Activated T-helper 2 cell treated with anti-CD3 and anti-CD28 coated beads, Interferon-gamma antibody, Interleukin-2, Interleukin-4, amounts not matched to agents 10 μg/mL and 5 μg/mL and 100 μg/mL, durations not matched to agents 14 hours and 24 hours and 36 hours (primary cell): ENCODE results near the gene CNTN3. TPM values are rescaled to one million over a fixed set of nuclear protein-coding genes. Genes with fewer than 3 reads are reported as not detected.

ENCODE experiments used
- DNase-seq: peaks from one replicate; pipeline ENCODE4 v3.0.0; 2021; ENCODE audit warnings: low spot score
- H3K27ac Mint-ChIP-seq: one replicate; pipeline ENCODE4 v1.8.0; 2021; ENCODE audit warnings: mixed read lengths
- H3K27me3 Mint-ChIP-seq: one replicate; pipeline ENCODE4 v1.8.0; 2021; ENCODE audit warnings: low read depth, mixed read lengths
- H3K36me3 Mint-ChIP-seq: one replicate; pipeline ENCODE4 v1.8.0; 2021; ENCODE audit warnings: low read depth, mixed read lengths
- H3K4me1 Mint-ChIP-seq: one replicate; pipeline ENCODE4 v1.8.0; 2021; ENCODE audit warnings: low read depth, mixed read lengths
- H3K4me3 Mint-ChIP-seq: one replicate; pipeline ENCODE4 v1.8.0; 2021; ENCODE audit warnings: low read depth, mild to moderate bottlenecking, moderate library complexity, mixed read lengths
- H3K9me3 Mint-ChIP-seq: one replicate; pipeline ENCODE4 v1.8.0; 2021; ENCODE audit warnings: mixed read lengths
- intact Hi-C: fragments of 100-400 bp; cut with micrococcal nuclease; formaldehyde crosslinking; loops from one replicate; pipeline ENCODE4 v1.15.1; 2023
- total RNA-seq: library from RNA; stranded (reverse); gene quantifications from 2 replicates; pipeline ENCODE4 v1.2.3, GENCODE V29; 2022

Gene CNTN3
- total RNA-seq, 1 donor from 2014 or later = not detected

DNA sequence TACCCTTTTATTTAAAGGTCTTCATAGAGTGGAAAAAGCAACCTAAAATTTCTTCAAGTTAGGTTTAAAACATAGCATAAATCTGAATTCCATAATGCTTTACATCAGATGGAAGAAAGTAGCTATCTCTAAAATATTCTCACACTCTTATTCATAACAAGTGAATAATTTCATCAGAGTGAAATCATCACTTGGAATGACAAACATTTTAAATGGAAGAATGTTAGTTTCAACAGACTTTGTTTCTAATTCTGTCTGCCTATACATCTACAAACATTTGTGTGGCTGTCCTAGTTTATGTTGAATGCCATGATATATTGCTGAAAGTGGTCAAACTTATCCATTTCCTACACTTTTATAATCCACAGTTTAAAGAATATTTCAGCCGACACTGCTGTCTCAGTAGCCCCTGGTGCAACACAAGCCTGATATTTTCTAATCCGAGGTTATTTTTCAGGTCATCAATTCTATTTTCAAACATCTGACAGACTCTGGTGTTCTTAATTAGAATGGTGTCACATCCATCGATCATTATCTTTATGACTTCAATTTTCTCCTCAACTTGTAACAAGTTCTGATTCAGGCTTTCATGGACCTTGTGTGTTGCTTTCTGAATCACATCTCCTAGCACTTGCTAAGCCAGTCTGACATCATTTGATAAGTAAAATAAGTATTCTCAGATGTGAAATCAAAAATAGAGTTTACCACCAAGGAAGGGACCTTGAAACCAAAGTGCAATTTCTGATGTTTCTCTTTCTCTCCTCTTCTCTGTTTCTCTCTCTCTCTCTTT, 17.1 kb upstream of the CNTN3 start:
- Mint-ChIP-seq H3K9me3 (peaks cover 7% of the 10 kb centered on the region), H3K27me3 (no peaks in the 10 kb centered on the region), H3K4me3 (no peak overlapping the region), H3K4me1 (no peaks in the 10 kb centered on the region), H3K36me3 (no peaks in the 10 kb centered on the region), H3K27ac (no peak overlapping the region)
- DNase-seq = no peak
- intact Hi-C loops = no loop called here

DNA sequence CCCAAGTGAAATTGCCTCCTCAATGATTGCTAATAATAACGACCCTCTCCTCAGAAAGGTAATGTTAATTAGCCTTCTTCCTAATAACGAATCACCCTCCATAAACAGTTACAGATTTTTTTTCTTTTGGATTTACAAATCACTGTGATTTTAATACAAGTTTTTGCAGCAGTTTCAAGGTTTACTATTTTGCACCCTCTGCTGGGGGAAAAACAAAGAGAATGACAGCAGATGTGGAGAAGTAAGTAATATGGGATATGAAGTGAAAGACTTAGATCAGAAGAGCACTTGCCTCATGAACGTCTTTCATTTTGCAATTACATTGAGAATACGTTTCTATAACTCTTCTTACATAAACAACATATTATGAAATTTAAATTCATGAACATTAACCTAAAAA, 16.1 kb upstream of the CNTN3 start:
- no peaks in the 10 kb centered on the region for H3K27me3 Mint-ChIP-seq
- H3K4me3 Mint-ChIP-seq = no peak overlapping the region
- H3K4me1 Mint-ChIP-seq = no peaks in the 10 kb centered on the region
- DNase-seq = no peak
- intact Hi-C loops = no loop called here
- peaks cover 5% of the 10 kb centered on the region for H3K9me3 Mint-ChIP-seq
- no peak overlapping the region for H3K27ac Mint-ChIP-seq
- H3K36me3 Mint-ChIP-seq = no peaks in the 10 kb centered on the region

DNA sequence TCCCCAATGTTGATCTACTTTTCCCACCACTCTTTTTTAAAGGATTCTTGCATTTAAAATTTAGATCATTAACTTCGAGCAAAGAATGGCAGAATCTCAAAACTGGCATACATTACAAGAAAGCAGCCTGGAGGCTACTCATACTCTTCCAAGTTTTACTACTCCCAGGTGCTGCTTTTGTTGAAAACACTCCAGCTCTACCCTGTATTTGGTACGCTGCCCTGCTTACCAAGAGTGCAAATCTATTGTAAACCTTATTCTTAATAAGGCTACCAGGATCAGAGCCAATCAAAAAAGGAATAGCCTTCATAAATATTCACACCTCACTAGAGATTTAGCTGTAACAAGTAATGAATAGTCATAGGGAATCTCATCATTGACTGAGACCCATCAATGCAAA, 11.6 kb upstream of the CNTN3 start:
- DNase-seq = no peak
- Mint-ChIP-seq H3K27ac (no peak overlapping the region), H3K9me3 (peaks cover 5% of the 10 kb centered on the region), H3K27me3 (no peaks in the 10 kb centered on the region), H3K36me3 (no peaks in the 10 kb centered on the region), H3K4me3 (no peak overlapping the region), H3K4me1 (no peaks in the 10 kb centered on the region)
- intact Hi-C loops = no loop called here

DNA sequence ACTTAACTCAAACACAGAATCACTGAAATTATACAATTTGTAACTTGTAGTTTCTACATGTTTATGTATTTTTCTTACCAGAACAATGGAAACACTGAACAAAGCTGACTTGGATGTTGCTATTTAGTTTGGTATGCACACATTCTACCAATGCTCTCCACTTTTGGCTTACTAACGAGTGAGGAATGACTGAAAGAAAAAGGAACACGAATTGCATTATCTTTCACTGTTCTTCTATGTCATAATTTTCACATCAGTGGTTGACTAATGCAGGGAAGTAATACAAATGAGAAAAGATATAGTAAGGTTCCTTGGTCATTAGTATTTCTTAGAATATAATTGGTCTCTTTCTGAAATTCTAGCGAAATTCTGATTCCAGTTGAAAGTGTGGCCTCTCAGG, 9.8 kb upstream of the CNTN3 start:
- no peaks in the 10 kb centered on the region for H3K27me3 Mint-ChIP-seq
- intact Hi-C loops = no loop called here
- no peak for DNase-seq
- H3K27ac Mint-ChIP-seq = no peak overlapping the region
- no peaks in the 10 kb centered on the region for H3K36me3 Mint-ChIP-seq
- H3K9me3 Mint-ChIP-seq = peaks cover 3% of the 10 kb centered on the region
- no peak overlapping the region for H3K4me3 Mint-ChIP-seq
- no peaks in the 10 kb centered on the region for H3K4me1 Mint-ChIP-seq

DNA sequence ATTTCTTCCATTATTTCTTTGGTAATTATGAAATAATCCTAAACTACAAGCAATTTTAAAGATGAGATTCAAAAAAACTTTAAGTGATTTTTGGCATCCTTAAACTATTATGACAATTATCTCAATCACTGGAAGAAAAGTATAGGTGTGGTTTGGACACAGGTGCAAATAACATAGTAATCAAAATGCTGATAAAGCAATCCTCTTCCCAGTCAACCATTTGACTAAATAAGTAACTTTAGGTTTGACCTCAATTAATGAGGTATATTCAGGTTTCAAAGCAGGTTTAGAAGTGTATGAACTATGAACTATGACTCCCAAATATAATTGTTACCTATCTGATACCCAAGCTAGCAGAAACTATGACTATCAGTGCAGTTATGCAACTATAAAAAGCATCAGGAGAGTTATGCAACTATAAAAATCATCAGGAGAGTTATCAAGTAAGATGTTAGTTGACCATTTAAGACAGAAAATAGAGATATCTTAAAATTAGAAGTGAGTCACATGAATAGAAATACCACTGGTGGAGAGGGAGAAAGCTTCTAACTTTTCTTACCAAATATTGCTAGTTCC, 8.9 kb upstream of the CNTN3 start:
- intact Hi-C loops = no loop called here
- Mint-ChIP-seq H3K4me3 (no peak overlapping the region), H3K27ac (no peak overlapping the region), H3K27me3 (no peaks in the 10 kb centered on the region), H3K4me1 (no peaks in the 10 kb centered on the region), H3K9me3 (no peaks in the 10 kb centered on the region), H3K36me3 (no peaks in the 10 kb centered on the region)
- no peak for DNase-seq

DNA sequence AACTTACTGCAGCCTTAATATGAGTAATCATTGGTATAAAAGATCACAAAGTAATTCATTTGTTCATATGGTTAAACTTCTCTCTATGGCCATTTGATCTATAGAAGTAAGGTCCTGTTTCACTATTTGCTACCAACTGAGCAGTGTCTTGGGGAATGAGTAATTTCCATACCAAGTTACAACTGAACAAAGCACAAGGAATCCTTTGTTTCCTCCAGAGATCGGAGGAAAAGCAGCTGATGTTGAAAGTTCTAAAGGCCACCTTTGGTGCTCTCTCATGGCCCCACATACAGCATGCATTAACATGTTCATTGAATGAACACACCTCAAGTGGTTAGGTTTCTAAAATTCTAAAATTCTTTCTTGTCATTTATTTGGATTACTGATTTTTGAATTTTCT, 7.1 kb upstream of the CNTN3 start:
- Mint-ChIP-seq H3K4me3 (no peak overlapping the region), H3K27me3 (no peaks in the 10 kb centered on the region), H3K9me3 (no peaks in the 10 kb centered on the region), H3K36me3 (no peaks in the 10 kb centered on the region), H3K4me1 (no peaks in the 10 kb centered on the region), H3K27ac (no peak overlapping the region)
- intact Hi-C loops = no loop called here
- DNase-seq = no peak

DNA sequence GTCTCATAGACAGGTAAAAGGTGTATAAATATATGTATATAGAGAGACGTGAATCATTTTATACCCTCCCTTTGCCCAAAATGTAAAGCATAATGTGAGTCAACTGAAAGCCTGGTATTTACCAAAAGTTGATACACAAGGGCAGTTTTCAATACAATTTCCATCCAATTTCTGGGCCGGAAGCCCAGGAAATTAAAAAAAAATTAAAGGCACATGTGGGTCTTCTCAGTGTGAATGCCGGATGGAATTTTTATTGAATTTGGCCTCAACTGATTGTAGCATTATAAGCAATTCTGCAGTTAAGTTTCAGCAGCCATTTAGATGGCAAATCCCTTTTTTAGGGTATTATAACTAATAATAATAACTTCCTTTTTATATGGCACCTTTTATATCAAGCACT, 3.3 kb upstream of the CNTN3 start:
- DNase-seq = no peak
- intact Hi-C loops = no loop called here
- no peaks in the 10 kb centered on the region for H3K36me3 Mint-ChIP-seq

DNA sequence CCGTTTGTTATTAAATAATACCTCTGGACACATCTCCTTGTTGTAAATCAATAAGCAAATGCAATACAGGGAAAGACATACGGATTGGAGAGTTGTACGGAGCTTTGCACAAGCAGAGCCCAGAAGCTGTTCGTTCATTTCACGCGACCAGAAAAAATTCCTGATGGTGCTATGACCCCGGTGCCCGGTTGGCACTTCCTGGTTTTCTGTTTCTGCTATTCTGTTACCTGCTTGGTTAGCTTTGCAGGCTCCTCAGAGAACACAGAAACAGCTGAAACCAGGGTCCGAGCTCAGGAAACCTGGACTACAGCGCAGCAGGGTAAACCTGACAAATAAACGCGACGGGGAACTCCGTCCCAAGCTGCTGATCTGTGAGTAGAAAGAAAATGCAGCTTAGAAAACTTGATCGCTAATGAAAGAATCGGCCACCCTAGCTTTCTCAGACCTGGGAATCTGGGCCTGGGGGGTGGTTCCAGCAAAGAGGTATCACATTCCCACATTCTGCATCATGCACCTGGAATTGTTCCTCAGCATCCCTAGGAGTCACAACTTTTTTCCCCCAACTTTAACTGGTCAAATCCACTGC, 845 bp downstream of the CNTN3 start:
- Mint-ChIP-seq H3K9me3 (peaks cover 6% of the 10 kb centered on the region), H3K27ac (no peak overlapping the region), H3K4me1 (no peaks in the 10 kb centered on the region), H3K36me3 (no peaks in the 10 kb centered on the region), H3K27me3 (peaks cover 20% of the 10 kb centered on the region), H3K4me3 (no peak overlapping the region)
- no peak for DNase-seq
- intact Hi-C loops = no loop called here

More for the DNA sequence above, 3.3 kb upstream of the CNTN3 start:
- peaks cover 15% of the 10 kb centered on the region for H3K27me3 Mint-ChIP-seq
- no peaks in the 10 kb centered on the region for H3K4me1 Mint-ChIP-seq
- H3K9me3 Mint-ChIP-seq = no peaks in the 10 kb centered on the region
- H3K27ac Mint-ChIP-seq = no peak overlapping the region
- H3K4me3 Mint-ChIP-seq = no peak overlapping the region

DNA sequence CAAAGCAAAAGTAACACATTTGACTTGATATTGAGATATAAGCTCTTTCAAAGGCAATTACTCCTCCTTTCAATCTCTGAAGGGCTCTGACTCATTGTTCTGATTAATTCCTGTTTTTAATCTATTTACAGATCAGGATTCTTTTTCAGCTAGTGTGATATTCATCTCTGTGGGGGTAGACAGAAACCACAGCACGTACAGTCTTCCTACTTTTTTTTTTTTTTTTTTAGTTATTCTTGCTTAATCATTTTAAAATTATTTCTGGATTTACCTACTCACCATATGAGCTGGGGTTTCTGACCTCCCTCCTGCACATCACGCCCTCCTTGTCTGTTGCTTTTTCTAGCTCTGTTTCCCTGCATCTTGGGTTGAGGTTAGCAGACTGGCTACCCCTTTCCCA, 1.4 kb downstream of the CNTN3 start:
- no peaks in the 10 kb centered on the region for H3K4me1 Mint-ChIP-seq
- no peaks in the 10 kb centered on the region for H3K36me3 Mint-ChIP-seq
- intact Hi-C loops = no loop called here
- peaks cover 6% of the 10 kb centered on the region for H3K9me3 Mint-ChIP-seq
- peaks cover 20% of the 10 kb centered on the region for H3K27me3 Mint-ChIP-seq
- no peak overlapping the region for H3K4me3 Mint-ChIP-seq
- H3K27ac Mint-ChIP-seq = no peak overlapping the region
- DNase-seq = no peak

DNA sequence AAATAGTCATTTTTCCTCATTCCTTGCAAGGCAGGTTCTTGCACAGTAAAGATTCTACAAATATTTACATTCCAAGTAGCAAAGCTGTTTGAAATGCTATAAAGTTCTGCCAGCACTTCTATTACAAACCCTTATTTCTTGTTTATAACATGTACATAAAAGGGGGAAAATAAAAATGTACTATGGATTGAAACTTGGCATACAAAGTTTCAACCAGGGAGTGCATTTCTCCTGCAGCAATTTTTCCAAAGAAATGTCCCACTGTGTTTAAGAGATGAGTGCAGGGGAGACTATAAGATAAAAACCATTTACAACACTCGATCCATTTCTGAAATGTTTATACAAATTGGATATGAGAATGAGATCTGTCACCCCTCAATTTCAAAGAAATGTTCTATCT, 3.3 kb downstream of the CNTN3 start:
- Mint-ChIP-seq H3K4me1 (no peaks in the 10 kb centered on the region), H3K9me3 (peaks cover 6% of the 10 kb centered on the region), H3K27me3 (peaks cover 20% of the 10 kb centered on the region), H3K4me3 (no peak overlapping the region), H3K27ac (no peak overlapping the region), H3K36me3 (no peaks in the 10 kb centered on the region)
- DNase-seq = no peak
- intact Hi-C loops = no loop called here

DNA sequence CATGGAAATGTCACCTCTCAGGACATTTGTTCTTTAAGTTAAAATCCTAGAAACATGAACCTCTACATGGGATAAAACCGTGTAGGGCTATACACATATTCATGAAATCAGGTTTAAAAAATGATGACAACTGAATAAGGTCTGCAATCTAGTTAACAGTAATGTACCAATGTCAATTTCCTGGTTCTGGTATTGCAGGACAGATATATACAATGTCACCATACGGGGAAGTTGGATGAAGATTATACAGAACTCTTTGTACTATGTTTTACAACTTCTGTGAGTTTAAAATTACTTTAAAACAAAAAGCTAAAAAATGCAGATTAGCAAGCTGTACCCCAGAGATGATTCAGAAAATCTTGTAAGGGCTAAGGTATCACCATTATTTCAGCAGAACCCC, 6.7 kb downstream of the CNTN3 start:
- Mint-ChIP-seq H3K4me1 (no peaks in the 10 kb centered on the region), H3K4me3 (no peak overlapping the region), H3K27ac (no peak overlapping the region), H3K27me3 (peaks cover 5% of the 10 kb centered on the region), H3K36me3 (no peaks in the 10 kb centered on the region), H3K9me3 (peaks cover 21% of the 10 kb centered on the region)
- DNase-seq = no peak
- intact Hi-C loops = no loop called here

DNA sequence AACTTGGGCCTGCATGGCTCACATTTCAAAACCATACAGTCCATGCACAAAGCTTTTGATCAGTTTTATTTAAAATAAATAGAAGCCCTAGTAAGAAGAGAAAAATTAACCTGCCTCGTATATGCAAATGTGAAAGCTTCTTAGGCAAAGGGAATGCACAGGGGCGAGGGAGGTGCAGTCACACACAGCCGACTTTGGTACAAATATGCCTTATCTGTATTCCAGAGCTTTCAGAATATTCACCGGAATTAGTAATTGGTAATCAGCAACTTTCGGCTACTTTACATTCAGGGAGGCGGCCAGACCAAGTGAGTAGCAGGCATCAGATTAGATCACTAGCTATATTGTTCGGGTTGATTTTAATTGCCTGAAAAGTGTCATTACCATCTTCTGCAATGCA, 7.5 kb downstream of the CNTN3 start:
- DNase-seq = no peak
- Mint-ChIP-seq H3K27ac (no peak overlapping the region), H3K27me3 (peaks cover 1% of the 10 kb centered on the region), H3K36me3 (no peaks in the 10 kb centered on the region), H3K4me1 (no peaks in the 10 kb centered on the region), H3K4me3 (no peak overlapping the region), H3K9me3 (peaks cover 21% of the 10 kb centered on the region)
- intact Hi-C loops = no loop called here

DNA sequence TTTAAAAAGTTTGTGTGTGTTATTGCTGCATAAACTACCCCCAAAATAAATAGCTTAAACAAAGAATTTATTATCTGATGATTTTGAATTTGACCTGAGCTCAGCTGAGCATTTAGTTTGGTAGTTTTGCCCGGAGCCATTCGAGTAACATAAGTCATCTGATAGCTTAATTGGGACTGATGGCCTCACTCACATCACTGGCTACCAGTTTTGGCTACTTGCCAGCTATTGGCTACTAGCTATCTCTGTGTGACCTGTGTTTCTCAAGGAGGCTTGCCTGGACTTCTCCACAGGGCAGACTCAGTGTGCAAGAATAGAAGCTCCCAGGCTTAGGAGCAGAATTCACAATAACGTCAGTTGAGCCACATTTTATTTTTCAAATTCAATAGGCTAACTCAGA, 9.0 kb downstream of the CNTN3 start:
- intact Hi-C loops = no loop called here
- Mint-ChIP-seq H3K4me3 (no peak overlapping the region), H3K9me3 (peaks cover 35% of the 10 kb centered on the region), H3K36me3 (no peaks in the 10 kb centered on the region), H3K27ac (no peak overlapping the region), H3K4me1 (no peaks in the 10 kb centered on the region), H3K27me3 (no peaks in the 10 kb centered on the region)
- DNase-seq = no peak
